Muscle layer of duodenum (tissue), 2 donors: ENCODE data around the gene HOXB3.
A peak's percentile ranks its signal among the peaks of the same experiment; 100 is the strongest.
"Not testable (repeated sequence)": the region's sequence is repeated elsewhere in the genome, so short reads cannot be mapped to it uniquely, and the experiment has no call there.

Source experiments
- H3K27ac ChIP-seq: one replicate; pipeline ENCODE4 v1.7.0; 2013; ENCODE audit warnings: mild to moderate bottlenecking, low read length
- H3K27me3 ChIP-seq: one replicate; pipeline ENCODE4 v1.7.0; 2013; ENCODE audit warnings: low read depth, mild to moderate bottlenecking, control low read depth, low read length
- H3K36me3 ChIP-seq, 2 donors: one replicate each; pipeline ENCODE4 v1.7.0; 2013; ENCODE audit warnings: low read length in 2 of 2, control low read depth in 1 of 2, mild to moderate bottlenecking in 1 of 2; ENCODE audit not compliant: insufficient read depth in 2 of 2, control insufficient read depth in 1 of 2
- H3K4me1 ChIP-seq, 2 donors: one replicate each; pipeline ENCODE4 v1.7.0; 2013; ENCODE audit warnings: low read length in 2 of 2, mild to moderate bottlenecking in 2 of 2, control low read depth in 1 of 2, moderate library complexity in 1 of 2; ENCODE audit not compliant: insufficient read depth in 2 of 2, control insufficient read depth in 1 of 2
- H3K4me3 ChIP-seq, 2 donors: one replicate each; pipeline ENCODE4 v1.7.0; 2013; ENCODE audit warnings: low read length in 2 of 2, low read depth in 1 of 2, mild to moderate bottlenecking in 1 of 2
- H3K9me3 ChIP-seq, 2 donors: one replicate each; pipeline ENCODE4 v1.7.0; 2013; ENCODE audit warnings: low read length in 2 of 2, control low read depth in 1 of 2, mild to moderate bottlenecking in 1 of 2; ENCODE audit not compliant: control insufficient read depth in 1 of 2
- donor health status: healthy.

HOXB3 gene

GRCh38 chr17:48513666-48514455 is 76.2 kb downstream of the HOXB3 start:
- H3K4me1 ChIP-seq: no peaks in the 10 kb centered on the region
- no peaks in the 10 kb centered on the region for H3K9me3 ChIP-seq
- peak overlapping the region in 1 of 2 donors; percentile 52 for H3K4me3 ChIP-seq
- H3K36me3 ChIP-seq: no peaks in the 10 kb centered on the region
- no peaks in the 10 kb centered on the region for H3K27me3 ChIP-seq
- H3K27ac ChIP-seq: peak overlapping the region; percentile 46

GRCh38 chr17:48513097-48513496 is 76.9 kb downstream of the HOXB3 start:
- H3K27ac ChIP-seq: peak overlapping the region; percentile 46
- no peaks in the 10 kb centered on the region for H3K4me1 ChIP-seq
- H3K9me3 ChIP-seq: no peaks in the 10 kb centered on the region
- no peaks in the 10 kb centered on the region for H3K27me3 ChIP-seq
- H3K36me3 ChIP-seq: no peaks in the 10 kb centered on the region
- peak overlapping the region in 1 of 2 donors; percentile 52 for H3K4me3 ChIP-seq

- Histone ChIP-seq H3K36me3 (no peaks in the 10 kb centered on the region), H3K4me3 (no peak overlapping the region), H3K27me3 (no peaks in the 10 kb centered on the region), H3K4me1 (peaks cover 0 to 2% of the 10 kb centered on the region in 2 donors), H3K9me3 (no peaks in the 10 kb centered on the region), H3K27ac (no peak overlapping the region)
These were observed 79.1 kb downstream of the HOXB3 start for GRCh38 chr17:48510761-48511604.

GRCh38 chr17:48510381-48510760 is 79.7 kb downstream of the HOXB3 start:
- Histone ChIP-seq H3K4me1 (peaks cover 0 to 8% of the 10 kb centered on the region in 2 donors), H3K27ac (no peak overlapping the region), H3K27me3 (no peaks in the 10 kb centered on the region), H3K36me3 (no peaks in the 10 kb centered on the region), H3K9me3 (no peaks in the 10 kb centered on the region), H3K4me3 (no peak overlapping the region)

GRCh38 chr17:48509708-48510107 is 80.3 kb downstream of the HOXB3 start:
- peaks cover 0 to 13% of the 10 kb centered on the region in 2 donors for H3K4me1 ChIP-seq
- H3K27ac ChIP-seq, H3K9me3 ChIP-seq, H3K4me3 ChIP-seq, H3K36me3 ChIP-seq, H3K27me3 ChIP-seq: not testable (repeated sequence)

GRCh38 chr17:48506246-48506645 is 83.8 kb downstream of the HOXB3 start:
- H3K4me3 ChIP-seq: no peak overlapping the region
- peak overlapping the region; percentile 32 for H3K27ac ChIP-seq
- H3K4me1 ChIP-seq: peaks cover 0 to 37% of the 10 kb centered on the region in 2 donors
- no peaks in the 10 kb centered on the region for H3K27me3 ChIP-seq
- H3K36me3 ChIP-seq: no peaks in the 10 kb centered on the region
- no peaks in the 10 kb centered on the region for H3K9me3 ChIP-seq

- Histone ChIP-seq H3K4me3 (no peak overlapping the region), H3K9me3 (no peaks in the 10 kb centered on the region), H3K36me3 (no peaks in the 10 kb centered on the region), H3K27me3 (no peaks in the 10 kb centered on the region), H3K27ac (peak overlapping the region; percentile 32), H3K4me1 (peaks cover 0 to 42% of the 10 kb centered on the region in 2 donors)
These were observed 84.3 kb downstream of the HOXB3 start for GRCh38 chr17:48505788-48506187.

GRCh38 chr17:48504953-48505352 is 85.1 kb downstream of the HOXB3 start:
- H3K4me3 ChIP-seq: no peak overlapping the region
- no peak overlapping the region for H3K27ac ChIP-seq
- H3K27me3 ChIP-seq: no peaks in the 10 kb centered on the region
- H3K4me1 ChIP-seq: peaks cover 4 to 43% of the 10 kb centered on the region in 2 donors
- no peaks in the 10 kb centered on the region for H3K9me3 ChIP-seq
- H3K36me3 ChIP-seq: no peaks in the 10 kb centered on the region

GRCh38 chr17:48503747-48504146 is 86.3 kb downstream of the HOXB3 start:
- Histone ChIP-seq H3K9me3 (no peaks in the 10 kb centered on the region), H3K27ac (peak overlapping the region; percentile 32), H3K27me3 (no peaks in the 10 kb centered on the region), H3K36me3 (no peaks in the 10 kb centered on the region), H3K4me1 (peaks cover 4 to 43% of the 10 kb centered on the region in 2 donors), H3K4me3 (no peak overlapping the region)

GRCh38 chr17:48502901-48503300 is 87.1 kb downstream of the HOXB3 start:
- Histone ChIP-seq H3K4me3 (no peak overlapping the region), H3K27me3 (no peaks in the 10 kb centered on the region), H3K9me3 (no peaks in the 10 kb centered on the region), H3K4me1 (peaks cover 4 to 50% of the 10 kb centered on the region in 2 donors), H3K36me3 (no peaks in the 10 kb centered on the region), H3K27ac (peak overlapping the region; percentile 35)

GRCh38 chr17:48502312-48502711 is 87.7 kb downstream of the HOXB3 start:
- H3K9me3 ChIP-seq: no peaks in the 10 kb centered on the region
- peaks cover 4 to 50% of the 10 kb centered on the region in 2 donors for H3K4me1 ChIP-seq
- no peak overlapping the region for H3K27ac ChIP-seq
- no peaks in the 10 kb centered on the region for H3K27me3 ChIP-seq
- no peaks in the 10 kb centered on the region for H3K36me3 ChIP-seq
- H3K4me3 ChIP-seq: no peak overlapping the region
